Glomerular endothelial cell (primary cell): Measurements from ENCODE around the gene SLC35E3. TPM values are rescaled to one million over a fixed set of nuclear protein-coding genes. Genes with fewer than 3 reads are reported as not detected.

Source experiments
- DNase-seq: peaks from one replicate; pipeline ENCODE4 v3.0.0-alpha.2; 2011; ENCODE audit warnings: low read depth, low spot score; ENCODE audit errors: extremely low read depth
- total RNA-seq: library from RNA; depleted of rRNA; stranded (reverse); fragments of >200 nt; gene quantifications from 2 replicates; pipeline ENCODE4 v1.2.3, GENCODE V29; 2015

Gene SLC35E3
- total RNA-seq = 1.1 and 6.6 TPM in 2 replicates

- DNase-seq = no peak
These were observed at the start of gene SLC35E3 for GRCh38 chr12:68745904-68746571. TSS of gene SLC35E3 (plus strand) at chr12:68746176. CDS start at chr12:68746378, 202 bp downstream.

DNA sequence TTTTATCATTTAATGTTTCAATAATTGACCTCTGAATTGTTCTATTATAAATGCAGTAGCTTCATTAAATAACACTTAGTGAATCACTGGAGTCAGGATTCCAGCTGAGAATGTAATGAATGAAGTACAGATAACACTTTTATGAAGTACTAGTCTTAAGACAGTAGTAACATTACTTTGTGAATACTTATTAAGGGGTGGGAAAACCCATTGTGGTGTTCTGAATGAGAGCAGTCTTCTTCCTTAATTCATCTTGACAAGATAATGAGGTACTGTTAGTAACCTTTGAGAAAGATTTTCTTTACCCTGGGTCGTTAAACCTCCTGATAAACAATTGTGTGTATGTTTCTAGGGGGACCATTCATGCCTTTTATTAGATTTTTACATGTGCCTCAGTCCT lies 46.5 kb upstream of the SLC35E3 start:
- no peak for DNase-seq

DNA sequence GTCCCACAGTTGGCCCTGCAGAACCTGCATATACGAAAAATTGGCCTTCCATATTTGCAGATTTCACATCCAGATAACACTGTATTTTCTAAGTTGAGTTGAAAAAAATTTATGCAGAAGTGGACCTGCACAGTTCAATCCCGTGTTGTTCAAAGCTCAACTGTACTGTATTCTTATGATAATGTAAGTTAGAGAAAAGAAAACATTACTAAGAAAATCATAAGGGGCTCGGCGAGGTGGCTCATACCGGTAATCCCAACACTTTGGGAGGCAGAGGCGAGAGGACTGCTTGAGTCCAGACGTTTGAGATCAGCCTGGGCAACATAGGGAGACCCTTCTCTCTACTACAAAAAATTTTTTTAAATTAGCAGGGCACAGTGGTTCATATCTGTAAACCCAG lies 18.2 kb upstream of the SLC35E3 start:
- no peak for DNase-seq

DNA sequence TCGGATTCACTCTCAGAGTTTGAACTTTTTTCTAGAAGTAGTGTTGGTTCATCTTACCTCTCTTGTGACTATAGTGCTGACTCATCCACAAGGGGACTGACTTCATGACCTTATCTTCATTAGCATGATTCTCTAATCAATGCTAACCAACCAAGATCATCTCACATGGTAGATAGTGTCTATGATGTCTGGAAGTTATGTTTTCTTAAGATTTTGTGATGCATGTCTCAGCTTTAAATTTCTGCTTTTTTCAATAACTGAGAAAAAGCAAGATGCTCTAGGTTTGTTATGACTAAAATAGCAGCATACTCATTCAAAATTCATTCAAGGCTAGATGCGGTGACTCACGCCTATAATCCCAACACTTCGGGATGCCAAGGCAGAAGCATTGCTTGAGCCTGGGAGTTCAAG lies 12.3 kb upstream of the SLC35E3 start:
- DNase-seq = no peak

DNA sequence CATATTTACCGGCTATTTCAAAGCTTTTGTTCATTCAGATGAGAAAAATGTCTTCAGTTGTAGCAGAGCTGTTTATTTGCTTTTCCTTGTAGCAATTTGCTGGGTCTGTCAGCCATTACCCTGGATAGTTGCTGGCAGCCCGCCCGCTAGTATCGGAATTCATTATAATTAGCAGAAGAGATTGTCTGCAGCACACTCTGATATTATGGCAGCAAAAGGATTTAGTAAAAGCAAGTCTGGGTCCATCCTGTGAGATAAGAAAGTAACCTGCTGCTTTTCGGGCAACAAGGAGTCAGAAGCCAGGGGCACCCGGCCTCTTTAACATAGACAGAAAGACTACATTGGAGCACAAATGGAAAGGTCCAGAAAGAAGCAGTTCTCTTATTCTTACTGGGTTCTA lies 6.1 kb upstream of the SLC35E3 start:
- no peak for DNase-seq

DNA sequence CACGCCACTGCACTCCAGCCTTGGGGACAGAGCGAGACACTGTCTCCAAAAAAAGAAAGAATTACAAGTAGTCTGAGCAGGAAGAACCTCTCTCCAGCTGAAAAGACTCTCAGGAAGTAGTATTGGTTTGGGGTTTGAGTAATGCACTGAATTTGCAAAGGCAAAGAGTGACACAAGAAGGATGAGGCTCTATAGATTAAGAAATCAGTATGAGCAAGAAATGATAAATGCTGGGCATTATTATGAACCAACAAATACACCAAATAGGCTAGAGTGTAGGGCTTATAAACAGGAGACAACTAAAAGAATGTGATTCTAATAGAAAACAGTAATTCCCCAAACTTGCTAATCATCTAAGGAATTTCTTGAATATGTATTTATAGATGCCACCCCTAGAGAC lies 2.6 kb upstream of the SLC35E3 start:
- DNase-seq = no peak

DNA sequence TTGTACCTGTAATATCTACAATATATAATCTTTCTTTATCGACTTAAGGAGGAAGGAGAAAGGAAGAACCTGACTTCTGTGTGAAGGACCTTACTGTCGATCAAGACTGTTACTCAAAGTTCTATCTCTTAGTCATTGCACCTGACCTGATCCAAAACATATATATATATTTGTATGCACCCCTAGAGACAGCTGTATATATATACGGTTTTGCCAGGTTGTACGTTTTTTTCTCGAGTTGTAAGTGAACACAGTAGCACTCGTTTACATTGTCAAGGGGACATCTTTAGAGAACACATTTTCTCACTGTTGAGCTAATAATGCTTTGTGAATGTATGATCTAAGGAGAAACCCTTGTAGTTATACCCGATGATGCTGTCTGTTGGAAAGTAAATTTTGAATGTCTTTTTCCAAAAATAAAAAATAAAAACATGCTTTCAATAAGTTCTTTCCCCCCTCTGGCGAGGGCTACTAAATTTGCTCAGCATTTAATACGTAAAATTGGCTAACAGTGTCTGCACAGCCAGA lies 536 bp upstream of the SLC35E3 start:
- no peak for DNase-seq

DNA sequence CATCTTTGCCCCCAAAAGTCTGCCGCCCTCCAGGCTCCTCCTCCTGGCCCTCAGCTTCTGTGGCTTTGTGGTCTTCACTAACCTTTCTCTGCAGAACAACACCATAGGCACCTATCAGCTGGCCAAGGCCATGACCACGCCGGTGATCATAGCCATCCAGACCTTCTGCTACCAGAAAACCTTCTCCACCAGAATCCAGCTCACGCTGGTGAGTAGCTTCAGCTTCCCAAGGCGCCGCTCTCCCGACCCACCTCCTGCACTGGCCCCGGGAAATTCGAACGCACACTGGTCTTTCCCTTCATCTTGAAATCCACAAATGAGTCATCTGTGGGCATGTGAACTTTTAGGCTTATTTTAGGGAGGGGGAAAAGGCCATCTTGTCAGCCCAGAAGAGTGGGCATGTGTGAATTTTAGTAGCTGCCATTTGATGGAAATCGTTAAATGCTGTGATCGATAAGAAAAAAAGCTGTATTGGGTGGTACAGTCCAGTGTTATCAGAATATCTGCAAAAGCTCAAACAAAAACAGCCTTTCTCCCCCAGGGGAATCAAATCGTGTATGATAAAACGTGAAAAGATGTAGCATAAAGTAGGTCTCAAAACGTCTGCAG lies 700 bp downstream of the SLC35E3 start:
- DNase-seq = no peak

DNA sequence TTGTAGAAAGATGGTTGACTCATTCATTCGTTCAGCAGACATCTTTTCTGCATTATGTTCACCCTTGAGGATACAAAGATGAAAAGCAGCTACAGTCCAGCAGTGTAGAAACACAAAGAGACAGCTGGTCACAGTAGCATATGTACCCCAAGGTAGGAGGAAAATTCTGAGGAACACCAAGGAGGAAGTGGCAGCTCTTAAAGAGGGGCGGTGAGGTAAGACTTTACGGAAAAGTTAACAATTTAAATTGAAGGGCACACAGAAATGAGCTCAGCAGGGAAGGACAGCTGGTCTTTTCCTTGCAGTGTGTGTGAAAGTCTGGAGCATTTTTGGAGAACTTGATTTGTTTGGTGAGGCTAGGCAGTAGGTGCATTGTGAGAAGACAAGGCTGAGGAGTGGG lies 3.5 kb downstream of the SLC35E3 start:
- DNase-seq = no peak

DNA sequence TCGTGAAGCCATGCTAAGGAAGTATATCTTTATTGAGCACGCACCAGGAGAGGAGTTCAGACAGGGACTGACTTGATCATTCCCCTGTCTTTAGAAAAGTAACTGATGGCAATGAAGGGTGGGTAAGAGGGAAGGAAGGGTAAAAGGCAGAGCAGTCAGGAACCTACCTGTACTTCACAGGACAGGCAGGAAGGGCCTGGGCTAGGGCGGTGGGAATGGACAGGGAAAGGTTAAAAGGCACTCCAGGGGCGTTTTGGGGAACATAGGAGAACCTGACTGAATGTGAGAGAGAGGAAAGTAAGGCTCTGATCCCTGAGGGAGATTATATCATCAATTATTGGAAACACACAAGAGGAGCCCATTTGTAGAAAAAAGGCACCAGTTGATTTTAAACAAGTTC lies 3.9 kb downstream of the SLC35E3 start:
- no peak for DNase-seq

GRCh38 chr12:68750506-68750905 lies 4.5 kb downstream of the SLC35E3 start:
- DNase-seq = no peak

DNA sequence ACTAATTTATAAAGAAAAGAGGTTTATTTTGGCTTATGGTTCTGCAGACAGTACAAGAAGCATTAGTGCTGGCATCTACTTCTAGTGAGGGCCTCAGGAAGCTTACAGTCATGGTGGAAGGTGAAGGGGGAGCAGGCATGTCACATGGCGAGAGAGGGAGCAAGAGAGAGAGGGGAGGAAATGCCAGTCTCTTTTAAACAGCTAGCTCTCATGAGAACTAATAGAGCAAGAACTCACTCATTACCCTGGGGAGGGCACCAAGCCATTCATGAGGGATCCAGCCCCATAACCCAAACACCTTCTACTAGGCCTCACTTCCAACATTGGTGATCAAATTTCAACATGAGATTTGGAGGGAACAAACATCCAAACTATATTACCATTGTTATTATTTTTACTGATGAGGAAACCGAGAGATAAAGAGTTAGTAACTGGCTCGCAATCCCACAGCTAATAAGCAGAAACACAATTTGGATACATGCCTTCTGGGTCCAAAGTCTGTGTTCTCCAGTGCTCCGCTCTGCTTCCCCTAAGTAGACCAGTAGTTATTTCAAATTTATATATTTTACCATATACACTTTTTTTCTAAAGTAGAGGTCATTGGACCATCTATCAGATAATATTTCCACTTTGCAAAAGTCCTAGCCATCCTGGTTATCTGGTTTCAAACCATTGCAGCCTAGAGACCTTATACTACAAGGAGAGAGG lies 9.7 kb downstream of the SLC35E3 start:
- DNase-seq = no peak

GRCh38 chr12:68759852-68760251 lies 13.9 kb downstream of the SLC35E3 start:
- no peak for DNase-seq

DNA sequence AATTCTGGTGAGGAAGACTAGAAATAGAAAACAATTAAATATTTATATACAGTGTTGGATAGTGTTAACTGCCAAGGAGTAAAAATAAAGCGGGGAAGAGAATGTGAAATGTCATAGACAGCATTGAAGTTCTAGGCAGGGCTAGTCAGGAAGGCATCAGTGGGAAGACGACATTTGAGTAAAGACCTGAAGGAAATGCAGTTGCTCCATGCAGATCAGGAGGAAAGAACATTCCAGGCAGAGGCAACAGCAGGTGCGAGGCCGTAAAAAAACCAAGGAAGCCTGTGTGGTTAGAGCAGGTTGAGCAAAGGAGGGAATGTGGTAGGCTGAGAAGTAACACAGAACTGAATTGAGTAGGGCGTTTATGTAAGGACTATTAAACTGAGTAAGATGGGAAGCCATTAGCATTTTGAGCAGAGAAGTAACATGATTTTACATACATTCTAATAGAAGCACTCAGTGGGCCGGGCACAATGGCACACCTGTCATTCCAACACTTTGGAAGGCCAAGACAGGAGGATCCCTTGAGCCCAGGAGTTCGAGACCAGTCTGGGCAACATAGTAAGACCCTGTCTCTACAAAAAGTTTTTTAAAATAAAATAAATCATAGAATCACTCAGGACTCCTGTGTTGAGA lies 14.9 kb downstream of the SLC35E3 start:
- no peak for DNase-seq

DNA sequence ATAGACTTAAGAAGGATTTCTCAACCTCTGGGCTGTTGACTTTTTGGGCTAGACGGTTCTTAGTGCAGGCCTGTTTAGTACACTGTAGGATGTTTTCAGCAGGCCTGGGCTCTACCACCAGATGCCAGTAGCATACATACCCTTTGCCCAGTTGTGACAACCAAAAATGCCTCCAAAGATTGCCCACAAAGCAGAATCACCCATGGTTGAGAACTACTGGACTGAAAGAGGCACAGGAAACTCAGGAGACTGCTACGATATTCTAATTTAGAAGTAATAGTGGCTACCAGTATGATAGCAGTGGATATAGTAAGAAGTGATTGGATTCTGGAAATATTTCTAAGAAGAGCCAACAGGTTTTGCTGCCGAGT lies 15.5 kb downstream of the SLC35E3 start:
- no peak for DNase-seq

DNA sequence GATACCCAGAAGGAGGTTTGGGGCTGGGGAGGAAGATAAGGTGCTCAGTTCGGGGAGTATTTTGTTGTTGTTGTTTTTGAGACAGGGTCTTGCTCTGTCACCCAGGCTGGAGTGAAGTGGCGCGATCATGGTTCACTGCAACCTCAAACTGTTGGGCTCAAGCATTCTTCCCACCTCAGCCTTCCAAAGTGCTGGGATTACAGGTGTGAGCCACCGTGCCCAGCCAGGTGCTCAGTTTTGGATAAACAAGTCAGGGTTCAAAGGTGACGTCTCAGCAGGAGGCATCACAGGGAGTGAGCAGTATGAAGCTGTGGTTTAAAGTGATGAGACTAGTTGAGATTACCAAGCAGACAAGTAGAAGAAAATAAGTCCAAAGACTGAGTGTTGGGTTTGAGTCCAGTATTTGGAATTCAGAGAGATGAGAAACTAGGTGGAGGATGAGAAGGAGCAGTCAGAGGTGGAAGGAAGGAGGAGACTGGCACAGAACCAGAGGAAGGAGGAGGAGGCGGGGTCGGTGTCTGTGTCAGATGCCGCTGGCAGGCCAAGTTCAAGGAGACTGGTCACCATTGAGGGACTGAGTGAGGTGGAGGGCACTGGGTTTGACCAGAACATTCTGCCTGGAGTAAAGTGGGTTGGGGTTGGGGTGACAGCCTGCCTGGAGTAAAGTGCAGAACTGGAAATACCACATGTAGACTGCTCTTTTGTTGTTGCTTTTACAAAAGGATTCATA lies 16.1 kb downstream of the SLC35E3 start:
- no peak for DNase-seq

DNA sequence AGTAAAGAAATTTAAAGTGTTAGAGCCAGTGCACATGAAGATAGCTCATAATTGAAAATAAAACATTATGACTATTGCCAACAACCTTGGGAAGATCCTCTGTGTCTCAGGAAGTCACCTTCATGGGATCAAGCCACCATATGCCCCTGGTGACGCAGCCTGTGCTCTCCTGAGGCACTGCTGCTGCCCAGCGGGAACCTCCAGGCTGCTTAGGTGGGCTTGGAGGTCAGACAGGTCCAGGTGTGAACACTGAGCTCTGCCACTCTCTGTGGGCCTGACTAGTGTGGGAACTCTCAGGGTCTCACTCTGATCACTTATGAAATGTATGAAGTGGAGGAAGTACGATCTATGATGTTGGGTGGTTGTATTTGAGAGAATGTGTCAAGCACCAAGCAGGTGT lies 16.7 kb downstream of the SLC35E3 start:
- no peak for DNase-seq

DNA sequence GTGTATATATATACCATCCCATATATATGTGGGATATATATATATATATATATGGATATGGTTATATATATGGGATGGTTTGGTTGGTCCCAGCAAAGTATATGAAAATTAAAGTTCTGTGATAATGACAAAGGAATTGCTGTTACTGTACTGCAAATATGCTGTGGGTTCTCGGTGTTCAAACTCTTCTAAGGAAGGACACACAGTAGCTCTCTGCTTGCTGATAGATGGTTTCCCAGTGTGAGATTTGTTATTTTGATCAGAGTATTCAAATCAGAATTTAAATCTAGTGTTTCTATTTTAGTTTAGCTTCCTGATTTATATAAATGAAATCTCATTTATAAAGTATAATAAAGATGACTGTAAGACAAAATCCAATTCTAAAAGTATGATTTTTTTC lies 19.7 kb downstream of the SLC35E3 start:
- no peak for DNase-seq

GRCh38 chr12:68766646-68767045 lies 20.7 kb downstream of the SLC35E3 start:
- no peak for DNase-seq

GRCh38 chr12:68767191-68767590 lies 21.2 kb downstream of the SLC35E3 start:
- DNase-seq = no peak

DNA sequence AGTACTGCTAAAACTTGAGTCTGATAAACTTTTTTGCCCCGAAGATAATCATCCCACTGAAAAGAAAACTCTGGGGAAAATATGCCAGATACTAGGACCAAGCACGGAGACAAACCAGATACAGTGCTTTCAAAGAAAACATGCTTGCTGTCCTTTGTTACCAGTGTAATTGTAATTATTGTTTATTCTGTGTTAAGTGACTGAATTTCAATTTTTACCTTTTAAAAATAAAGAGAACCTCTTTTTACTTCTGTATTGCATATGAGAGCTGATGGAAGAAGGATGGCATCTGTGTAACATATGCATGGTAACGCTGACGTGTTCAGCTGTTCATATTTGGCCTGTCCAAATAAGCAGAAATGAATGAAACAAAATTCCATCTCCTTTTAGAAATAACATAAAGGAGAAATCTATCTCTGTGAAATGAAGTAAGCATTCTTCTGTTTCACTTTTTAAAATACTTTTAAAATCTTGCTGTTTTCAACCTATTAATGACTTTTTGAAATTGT lies 22.5 kb downstream of the SLC35E3 start:
- no peak for DNase-seq
